Measurements from ENCODE around the gene MFN2. TPM values are rescaled to one million over a fixed set of nuclear protein-coding genes. Genes with fewer than 3 reads are reported as not detected.
A peak's percentile ranks its signal among the peaks of the same experiment; 100 is the strongest.

The MFN2 gene
- total and polyA plus RNA-seq, 4 donors = 26.7 to 70.8 (median 39.9) TPM

GRCh38 chr1:11940260-11940921 lies 39.9 kb upstream of the MFN2 start:
- no peak overlapping the region for H3K4me3 ChIP-seq
- H3K27ac ChIP-seq (ENCODE audit: low read depth in 1 of 2, low read length in 1 of 2) = no peak overlapping the region
- H3K27me3 ChIP-seq (ENCODE audit: control insufficient read depth in 3 of 3, insufficient read depth in 3 of 3, low read length in 2 of 3) = no peaks in the 10 kb centered on the region
- WGBS, 2 donors = 86 to 89% methylated on average over 9 of the region's 9 CpGs
- DNase-seq = peak in 1 of 3 donors; percentile 12
- no peak for ATAC-seq (ENCODE audit: insufficient read depth, low FRiP score)
- H3K4me1 ChIP-seq (ENCODE audit: control insufficient read depth in 5 of 5, insufficient read depth in 5 of 5, low read length in 5 of 5) = peaks cover 0 to 16% (median 6%) of the 10 kb centered on the region in 5 donors
- peaks cover 0 to 17% (median 4%) of the 10 kb centered on the region in 4 donors for H3K36me3 ChIP-seq (ENCODE audit: control insufficient read depth in 4 of 4, insufficient read depth in 4 of 4, low read length in 4 of 4)
- no peaks in the 10 kb centered on the region for H3K9me3 ChIP-seq (ENCODE audit: control insufficient read depth in 4 of 4, insufficient read depth in 3 of 4, low read length in 3 of 4)
- H3K9ac ChIP-seq (ENCODE audit: insufficient read depth in 1 of 2, low read length in 2 of 2) = no peak overlapping the region
- no peak for TF ChIP-seq CTCF (IDR thresholded peaks at IDR 0.05; ENCODE audit: control extremely low read depth, extremely low read depth)

DNA sequence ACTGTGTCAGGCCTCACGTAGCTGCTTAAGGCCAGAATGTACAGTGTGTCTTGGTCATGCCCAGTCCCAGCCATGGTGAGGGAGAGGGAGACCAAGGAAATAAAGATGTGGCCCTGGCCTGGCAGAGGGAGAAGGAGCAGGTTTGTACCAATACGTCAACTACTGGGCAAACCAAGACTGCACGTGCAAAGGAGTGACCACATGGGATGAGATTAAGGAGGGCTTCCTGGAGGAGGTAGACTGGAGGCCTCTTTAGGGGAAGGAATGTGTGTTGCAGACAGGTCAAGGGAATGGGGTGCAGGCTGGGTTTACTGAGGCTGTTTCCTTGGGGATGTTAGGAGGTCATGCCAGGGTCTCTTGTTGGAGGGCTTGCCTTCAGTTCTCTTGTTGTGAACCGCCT lies 38.0 kb upstream of the MFN2 start:
- WGBS, 2 donors = 91 to 92% methylated on average over 4 of the region's 4 CpGs
- peaks cover 0 to 9% (median 6%) of the 10 kb centered on the region in 5 donors for H3K4me1 ChIP-seq (ENCODE audit: control insufficient read depth in 5 of 5, insufficient read depth in 5 of 5, low read length in 5 of 5)

GRCh38 chr1:11943619-11944018 lies 36.6 kb upstream of the MFN2 start:
- Histone ChIP-seq H3K27me3 (ENCODE audit: control insufficient read depth in 3 of 3, insufficient read depth in 3 of 3, low read length in 2 of 3) (no peaks in the 10 kb centered on the region), H3K36me3 (ENCODE audit: control insufficient read depth in 4 of 4, insufficient read depth in 4 of 4, low read length in 4 of 4) (peaks cover 0 to 12% (median 5%) of the 10 kb centered on the region in 4 donors), H3K9me3 (ENCODE audit: control insufficient read depth in 4 of 4, insufficient read depth in 3 of 4, low read length in 3 of 4) (no peaks in the 10 kb centered on the region), H3K4me3 (no peak overlapping the region), H3K27ac (ENCODE audit: low read depth in 1 of 2, low read length in 1 of 2) (no peak overlapping the region), H3K4me1 (ENCODE audit: control insufficient read depth in 5 of 5, insufficient read depth in 5 of 5, low read length in 5 of 5) (peaks cover 0 to 8% (median 2%) of the 10 kb centered on the region in 5 donors), H3K9ac (ENCODE audit: insufficient read depth in 1 of 2, low read length in 2 of 2) (no peak overlapping the region)
- DNase-seq = no peak
- no peak for ATAC-seq (ENCODE audit: insufficient read depth, low FRiP score)
- TF ChIP-seq CTCF (IDR thresholded peaks at IDR 0.05; ENCODE audit: control extremely low read depth, extremely low read depth) = no peak
- 81 to 91% methylated on average over 4 of the region's 4 CpGs for WGBS, 2 donors

More for the DNA sequence above, 38.0 kb upstream of the MFN2 start:
- no peak for TF ChIP-seq CTCF (IDR thresholded peaks at IDR 0.05; ENCODE audit: control extremely low read depth, extremely low read depth)
- ATAC-seq (ENCODE audit: insufficient read depth, low FRiP score) (no peak), DNase-seq (no peak)
- Histone ChIP-seq H3K4me3 (no peak overlapping the region), H3K9me3 (ENCODE audit: control insufficient read depth in 4 of 4, insufficient read depth in 3 of 4, low read length in 3 of 4) (no peaks in the 10 kb centered on the region), H3K27me3 (ENCODE audit: control insufficient read depth in 3 of 3, insufficient read depth in 3 of 3, low read length in 2 of 3) (no peaks in the 10 kb centered on the region), H3K9ac (ENCODE audit: insufficient read depth in 1 of 2, low read length in 2 of 2) (no peak overlapping the region), H3K27ac (ENCODE audit: low read depth in 1 of 2, low read length in 1 of 2) (no peak overlapping the region), H3K36me3 (ENCODE audit: control insufficient read depth in 4 of 4, insufficient read depth in 4 of 4, low read length in 4 of 4) (peaks cover 0 to 15% (median 5%) of the 10 kb centered on the region in 4 donors)
